K562 (cell line): ENCODE data around the gene PROM2. TPM values are rescaled to one million over a fixed set of nuclear protein-coding genes. Genes with fewer than 3 reads are reported as not detected.

Experiments
- BACH1 ChIP-seq: fragments of 200-800 bp; sonication (Bioruptor generic); IDR thresholded peaks from 2 replicates; pipeline ENCODE4 v1.6.1; 2016; ENCODE audit warnings: missing genetic modification characterization, missing compliant biosample characterization
- CBFA2T2 ChIP-seq: fragments of 450-650 bp; conservative IDR thresholded peaks from 2 replicates; pipeline ENCODE4 v1.6.1; 2017; ENCODE audit warnings: mild to moderate bottlenecking
- ELF1 ChIP-seq: fragments of 200-800 bp; sonication (Bioruptor generic); IDR thresholded peaks from 2 replicates; pipeline ENCODE4 v1.6.1; 2016; ENCODE audit warnings: missing genetic modification characterization, missing compliant biosample characterization
- HDAC6 ChIP-seq: IDR thresholded peaks from 2 replicates; pipeline ENCODE4 v1.6.1; 2012; ENCODE audit warnings: low read depth, mild to moderate bottlenecking, control low read depth, inconsistent platforms, low read length, moderate library complexity
- HNRNPH1 ChIP-seq: fragments of 200-400 bp; formaldehyde crosslinking; optimal IDR thresholded peaks from 2 replicates; pipeline ENCODE3; 2017; ENCODE audit warnings: low read depth, mild to moderate bottlenecking, low read length, moderate library complexity
- KAT2B ChIP-seq: IDR thresholded peaks from one replicate; pipeline ENCODE4 v1.6.1; 2012; ENCODE audit warnings: low read depth, mild to moderate bottlenecking, control low read depth, inconsistent platforms, low read length, moderate library complexity
- NFXL1 ChIP-seq: fragments of 450-650 bp; formaldehyde crosslinking; IDR thresholded peaks from 2 replicates; pipeline ENCODE4 v1.4.0; 2021; ENCODE audit warnings: mild to moderate bottlenecking
- SMAD1 ChIP-seq: fragments of 150-350 bp; IDR thresholded peaks from 2 replicates; pipeline ENCODE4 v1.6.1; 2014; ENCODE audit warnings: low read length, low read depth; ENCODE audit not compliant: partially characterized antibody
- SREBF1 ChIP-seq: fragments of 150-350 bp; IDR thresholded peaks from 2 replicates; pipeline ENCODE4 v1.6.1; 2014; ENCODE audit warnings: antibody characterized with exemption, low read depth, low read length, borderline replicate concordance
- ZNF444 ChIP-seq: fragments of 250-450 bp; sonication (Bioruptor Pico); IDR thresholded peaks from 2 replicates; pipeline ENCODE4 v1.4.0; 2020; ENCODE audit warnings: mild to moderate bottlenecking, moderate library complexity
- ZNF707 ChIP-seq: fragments of 250-450 bp; sonication (Bioruptor Pico); conservative IDR thresholded peaks from 2 replicates; pipeline ENCODE4 v1.8.0; 2022; ENCODE audit warnings: inconsistent platforms, mild to moderate bottlenecking, moderate library complexity
- polyA plus RNA-seq, 8 experiments: library from polyadenylated mRNA; depleted of rRNA in 4 of 8; stranded (reverse) in 5 of 8; unstranded in 3 of 8; fragments of >200 nt; fragmentation: Nextera tagmentation in 2 of 8; fragmentation: Illumina TruSeq in 1 of 8; extraction: Ambion mirVana in 2 of 8; extraction: Trizol in 1 of 8; gene quantifications; 2 replicates each; pipeline versions ENCODE4 v1.2.1 to v1.2.3, GENCODE V29; 2011 to 2014; ENCODE audit warnings: inconsistent platforms in 1 of 8, missing spikeins in 1 of 8
- total RNA-seq, 7 experiments: library from RNA; depleted of rRNA in 6 of 7; stranded (reverse); fragments of >200 nt in 6 of 7; fragmentation: Illumina TruSeq in 2 of 7; extraction: Trizol in 2 of 7; gene quantifications; 2 replicates each; pipeline versions ENCODE4 v1.2.1 to v1.2.3, GENCODE V29; 2011 to 2021; ENCODE audit warnings: low replicate concordance in 1 of 7
- TF ChIP-seq, protein P1 (sequence below): sonication (generic); formaldehyde crosslinking; IDR thresholded peaks from 2 replicates; pipeline ENCODE4 v1.8.0; 2023; ENCODE audit warnings: missing genetic modification reagents, mild to moderate bottlenecking, borderline replicate concordance
- TF ChIP-seq, protein P2 (sequence below): sonication (generic); formaldehyde crosslinking; IDR thresholded peaks from 2 replicates; pipeline ENCODE4 v1.8.1; 2023; ENCODE audit warnings: mild to moderate bottlenecking, missing genetic modification reagents
- TF ChIP-seq, protein P3 (sequence below): sonication (generic); formaldehyde crosslinking; IDR thresholded peaks from 2 replicates; pipeline ENCODE4 v1.8.0; 2022; ENCODE audit warnings: missing genetic modification reagents, mild to moderate bottlenecking, borderline replicate concordance
- TF ChIP-seq, protein P4 (sequence below): sonication (generic); formaldehyde crosslinking; IDR thresholded peaks from 2 replicates; pipeline ENCODE4 v1.8.1; 2023; ENCODE audit warnings: mild to moderate bottlenecking, missing genetic modification reagents

PROM2 gene
- total and polyA plus RNA-seq, 9 of the 15 experiments (the other 6 are each of a cell fraction or from before 2014, with no cell fraction given): not detected

DNA sequence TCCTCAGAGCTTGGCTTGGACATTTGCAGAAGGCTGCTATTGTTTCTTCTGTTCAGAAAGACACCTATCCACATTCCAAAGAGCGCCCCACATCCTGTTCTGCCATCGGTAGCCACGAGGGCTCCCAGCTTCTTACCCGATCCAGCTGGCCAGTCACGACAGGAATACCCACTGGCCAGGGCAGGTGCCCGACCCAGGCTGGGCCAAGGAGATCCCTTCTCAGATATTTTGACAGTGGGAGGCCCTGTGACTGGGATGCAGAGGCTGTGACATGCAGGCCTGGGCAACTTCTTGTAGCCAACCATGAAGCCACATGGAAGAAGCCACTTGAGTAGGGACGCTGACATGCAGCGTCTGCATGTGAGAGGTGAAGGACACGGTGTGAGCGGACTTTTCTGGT, 57.4 kb downstream of the PROM2 start (continued):
- TF ChIP-seq, protein P1, sequence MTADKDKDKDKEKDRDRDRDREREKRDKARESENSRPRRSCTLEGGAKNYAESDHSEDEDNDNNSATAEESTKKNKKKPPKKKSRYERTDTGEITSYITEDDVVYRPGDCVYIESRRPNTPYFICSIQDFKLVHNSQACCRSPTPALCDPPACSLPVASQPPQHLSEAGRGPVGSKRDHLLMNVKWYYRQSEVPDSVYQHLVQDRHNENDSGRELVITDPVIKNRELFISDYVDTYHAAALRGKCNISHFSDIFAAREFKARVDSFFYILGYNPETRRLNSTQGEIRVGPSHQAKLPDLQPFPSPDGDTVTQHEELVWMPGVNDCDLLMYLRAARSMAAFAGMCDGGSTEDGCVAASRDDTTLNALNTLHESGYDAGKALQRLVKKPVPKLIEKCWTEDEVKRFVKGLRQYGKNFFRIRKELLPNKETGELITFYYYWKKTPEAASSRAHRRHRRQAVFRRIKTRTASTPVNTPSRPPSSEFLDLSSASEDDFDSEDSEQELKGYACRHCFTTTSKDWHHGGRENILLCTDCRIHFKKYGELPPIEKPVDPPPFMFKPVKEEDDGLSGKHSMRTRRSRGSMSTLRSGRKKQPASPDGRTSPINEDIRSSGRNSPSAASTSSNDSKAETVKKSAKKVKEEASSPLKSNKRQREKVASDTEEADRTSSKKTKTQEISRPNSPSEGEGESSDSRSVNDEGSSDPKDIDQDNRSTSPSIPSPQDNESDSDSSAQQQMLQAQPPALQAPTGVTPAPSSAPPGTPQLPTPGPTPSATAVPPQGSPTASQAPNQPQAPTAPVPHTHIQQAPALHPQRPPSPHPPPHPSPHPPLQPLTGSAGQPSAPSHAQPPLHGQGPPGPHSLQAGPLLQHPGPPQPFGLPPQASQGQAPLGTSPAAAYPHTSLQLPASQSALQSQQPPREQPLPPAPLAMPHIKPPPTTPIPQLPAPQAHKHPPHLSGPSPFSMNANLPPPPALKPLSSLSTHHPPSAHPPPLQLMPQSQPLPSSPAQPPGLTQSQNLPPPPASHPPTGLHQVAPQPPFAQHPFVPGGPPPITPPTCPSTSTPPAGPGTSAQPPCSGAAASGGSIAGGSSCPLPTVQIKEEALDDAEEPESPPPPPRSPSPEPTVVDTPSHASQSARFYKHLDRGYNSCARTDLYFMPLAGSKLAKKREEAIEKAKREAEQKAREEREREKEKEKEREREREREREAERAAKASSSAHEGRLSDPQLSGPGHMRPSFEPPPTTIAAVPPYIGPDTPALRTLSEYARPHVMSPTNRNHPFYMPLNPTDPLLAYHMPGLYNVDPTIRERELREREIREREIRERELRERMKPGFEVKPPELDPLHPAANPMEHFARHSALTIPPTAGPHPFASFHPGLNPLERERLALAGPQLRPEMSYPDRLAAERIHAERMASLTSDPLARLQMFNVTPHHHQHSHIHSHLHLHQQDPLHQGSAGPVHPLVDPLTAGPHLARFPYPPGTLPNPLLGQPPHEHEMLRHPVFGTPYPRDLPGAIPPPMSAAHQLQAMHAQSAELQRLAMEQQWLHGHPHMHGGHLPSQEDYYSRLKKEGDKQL: no peak
- TF ChIP-seq KAT2B: no peak
- no peak for TF ChIP-seq NFXL1
- TF ChIP-seq, protein P2, sequence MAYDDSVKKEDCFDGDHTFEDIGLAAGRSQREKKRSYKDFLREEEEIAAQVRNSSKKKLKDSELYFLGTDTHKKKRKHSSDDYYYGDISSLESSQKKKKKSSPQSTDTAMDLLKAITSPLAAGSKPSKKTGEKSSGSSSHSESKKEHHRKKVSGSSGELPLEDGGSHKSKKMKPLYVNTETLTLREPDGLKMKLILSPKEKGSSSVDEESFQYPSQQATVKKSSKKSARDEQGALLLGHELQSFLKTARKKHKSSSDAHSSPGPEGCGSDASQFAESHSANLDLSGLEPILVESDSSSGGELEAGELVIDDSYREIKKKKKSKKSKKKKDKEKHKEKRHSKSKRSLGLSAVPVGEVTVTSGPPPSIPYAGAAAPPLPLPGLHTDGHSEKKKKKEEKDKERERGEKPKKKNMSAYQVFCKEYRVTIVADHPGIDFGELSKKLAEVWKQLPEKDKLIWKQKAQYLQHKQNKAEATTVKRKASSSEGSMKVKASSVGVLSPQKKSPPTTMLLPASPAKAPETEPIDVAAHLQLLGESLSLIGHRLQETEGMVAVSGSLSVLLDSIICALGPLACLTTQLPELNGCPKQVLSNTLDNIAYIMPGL: no peak
- TF ChIP-seq SREBF1: no peak
- TF ChIP-seq, protein P3, sequence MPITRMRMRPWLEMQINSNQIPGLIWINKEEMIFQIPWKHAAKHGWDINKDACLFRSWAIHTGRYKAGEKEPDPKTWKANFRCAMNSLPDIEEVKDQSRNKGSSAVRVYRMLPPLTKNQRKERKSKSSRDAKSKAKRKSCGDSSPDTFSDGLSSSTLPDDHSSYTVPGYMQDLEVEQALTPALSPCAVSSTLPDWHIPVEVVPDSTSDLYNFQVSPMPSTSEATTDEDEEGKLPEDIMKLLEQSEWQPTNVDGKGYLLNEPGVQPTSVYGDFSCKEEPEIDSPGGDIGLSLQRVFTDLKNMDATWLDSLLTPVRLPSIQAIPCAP (CRISPR knock-in tag): no peak
- TF ChIP-seq, protein P4, sequence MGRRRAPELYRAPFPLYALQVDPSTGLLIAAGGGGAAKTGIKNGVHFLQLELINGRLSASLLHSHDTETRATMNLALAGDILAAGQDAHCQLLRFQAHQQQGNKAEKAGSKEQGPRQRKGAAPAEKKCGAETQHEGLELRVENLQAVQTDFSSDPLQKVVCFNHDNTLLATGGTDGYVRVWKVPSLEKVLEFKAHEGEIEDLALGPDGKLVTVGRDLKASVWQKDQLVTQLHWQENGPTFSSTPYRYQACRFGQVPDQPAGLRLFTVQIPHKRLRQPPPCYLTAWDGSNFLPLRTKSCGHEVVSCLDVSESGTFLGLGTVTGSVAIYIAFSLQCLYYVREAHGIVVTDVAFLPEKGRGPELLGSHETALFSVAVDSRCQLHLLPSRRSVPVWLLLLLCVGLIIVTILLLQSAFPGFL: no peak
- TF ChIP-seq ZNF444 (CRISPR knock-in tag): no peak
- TF ChIP-seq SMAD1: no peak
- no peak for TF ChIP-seq HDAC6
- no peak for TF ChIP-seq ELF1
- TF ChIP-seq BACH1: no peak
- TF ChIP-seq CBFA2T2: no peak
- no peak for TF ChIP-seq ZNF707 (CRISPR knock-in tag)
- TF ChIP-seq HNRNPH1: no peak
- TF ChIP-seq, all 486 proteins: peak for 0
